Measurements from ENCODE around the gene RTP3.
"Not testable (repeated sequence)": the region's sequence is repeated elsewhere in the genome, so short reads cannot be mapped to it uniquely, and the experiment has no call there.

Gene RTP3

DNA sequence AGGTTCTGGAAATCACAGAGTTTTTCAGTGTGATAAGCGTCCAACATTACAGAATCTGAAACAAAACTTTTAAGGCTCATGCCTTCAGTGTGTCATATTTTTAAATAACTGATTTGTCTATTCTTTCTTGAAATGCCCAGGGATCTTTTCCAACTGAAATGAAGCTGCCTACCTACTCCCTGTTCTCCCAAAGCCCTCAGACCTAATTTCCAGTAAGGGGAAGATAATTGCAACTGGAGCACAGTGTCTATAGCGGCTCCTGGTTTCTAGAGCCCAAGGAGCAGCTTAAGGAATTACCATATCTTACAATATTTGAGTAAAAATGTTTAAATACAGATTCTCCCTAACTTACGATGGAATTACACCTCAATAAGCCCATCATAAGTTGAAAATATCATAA is 35.3 kb downstream of the RTP3 start:
- TF ChIP-seq, protein P1, sequence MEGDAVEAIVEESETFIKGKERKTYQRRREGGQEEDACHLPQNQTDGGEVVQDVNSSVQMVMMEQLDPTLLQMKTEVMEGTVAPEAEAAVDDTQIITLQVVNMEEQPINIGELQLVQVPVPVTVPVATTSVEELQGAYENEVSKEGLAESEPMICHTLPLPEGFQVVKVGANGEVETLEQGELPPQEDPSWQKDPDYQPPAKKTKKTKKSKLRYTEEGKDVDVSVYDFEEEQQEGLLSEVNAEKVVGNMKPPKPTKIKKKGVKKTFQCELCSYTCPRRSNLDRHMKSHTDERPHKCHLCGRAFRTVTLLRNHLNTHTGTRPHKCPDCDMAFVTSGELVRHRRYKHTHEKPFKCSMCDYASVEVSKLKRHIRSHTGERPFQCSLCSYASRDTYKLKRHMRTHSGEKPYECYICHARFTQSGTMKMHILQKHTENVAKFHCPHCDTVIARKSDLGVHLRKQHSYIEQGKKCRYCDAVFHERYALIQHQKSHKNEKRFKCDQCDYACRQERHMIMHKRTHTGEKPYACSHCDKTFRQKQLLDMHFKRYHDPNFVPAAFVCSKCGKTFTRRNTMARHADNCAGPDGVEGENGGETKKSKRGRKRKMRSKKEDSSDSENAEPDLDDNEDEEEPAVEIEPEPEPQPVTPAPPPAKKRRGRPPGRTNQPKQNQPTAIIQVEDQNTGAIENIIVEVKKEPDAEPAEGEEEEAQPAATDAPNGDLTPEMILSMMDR (IDR thresholded peaks at IDR 0.05; ENCODE audit: extremely low read depth, missing control alignments), result no peak
- DNase-seq (ENCODE audit: low spot score), result no peak

DNA sequence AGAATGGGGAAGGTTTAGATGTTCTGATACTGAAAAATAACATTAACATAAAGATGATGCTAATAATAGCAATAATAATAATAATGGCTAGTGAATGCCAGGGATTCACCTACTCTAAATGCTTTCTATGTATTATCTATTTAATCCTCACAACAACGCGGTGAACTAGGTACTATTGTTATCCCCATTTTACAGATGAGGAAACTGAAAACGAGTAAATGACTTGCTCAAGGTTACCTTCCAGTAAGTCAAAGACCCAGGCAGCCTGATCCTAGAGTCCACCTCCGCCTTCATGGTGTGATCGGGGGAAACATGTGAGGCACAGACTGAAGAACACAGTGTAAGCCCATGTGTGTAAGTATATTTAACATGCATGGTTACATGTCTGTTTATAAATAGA is 38.0 kb downstream of the RTP3 start:
- TF ChIP-seq, protein P1 (IDR thresholded peaks at IDR 0.05; ENCODE audit: extremely low read depth, missing control alignments), result no peak
- no peak for DNase-seq (ENCODE audit: low spot score)

DNA sequence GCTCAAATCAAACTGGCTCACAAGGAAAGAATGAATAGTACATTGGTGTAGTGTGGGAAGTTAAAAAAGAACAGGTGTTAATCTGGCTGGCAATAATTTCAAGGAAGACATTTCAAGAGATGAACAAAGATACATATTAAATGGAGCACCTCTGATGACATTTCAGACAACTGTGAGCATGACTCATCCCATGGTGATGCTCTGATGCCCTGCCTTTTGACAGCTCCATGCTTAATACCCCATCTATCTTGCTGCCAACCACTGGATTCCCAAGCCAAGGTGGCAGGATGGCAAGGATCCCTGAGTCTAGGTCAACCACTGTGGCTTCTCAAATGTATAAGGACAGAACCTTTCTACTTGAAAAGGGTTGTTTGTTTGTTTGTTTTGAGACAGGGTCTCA is 39.0 kb downstream of the RTP3 start:
- DNase-seq (ENCODE audit: low spot score), result no peak

DNA sequence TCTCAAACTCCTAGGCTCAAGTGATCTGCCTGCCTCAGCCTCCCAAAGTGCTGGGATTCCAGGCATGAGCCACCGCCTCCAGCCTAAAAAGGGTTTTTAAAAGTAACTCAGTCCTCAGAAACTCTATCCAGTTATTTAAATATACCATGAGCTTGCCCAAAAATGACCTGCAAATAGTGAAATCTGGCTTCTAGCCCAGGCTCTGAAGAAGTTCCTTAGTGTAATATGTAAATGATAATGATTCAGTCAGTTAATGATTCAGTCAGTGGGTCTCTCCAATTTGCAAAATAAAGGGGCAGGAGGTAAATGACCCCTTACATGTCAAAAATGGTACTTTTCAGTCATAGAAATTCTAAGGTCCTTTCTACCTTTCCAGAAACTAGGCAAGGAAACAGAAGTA is 39.5 kb downstream of the RTP3 start:
- TF ChIP-seq, protein P1 (IDR thresholded peaks at IDR 0.05; ENCODE audit: extremely low read depth, missing control alignments), result no peak

More for the DNA sequence above, 39.0 kb downstream of the RTP3 start:
- TF ChIP-seq, protein P1 (IDR thresholded peaks at IDR 0.05; ENCODE audit: extremely low read depth, missing control alignments), result no peak

DNA sequence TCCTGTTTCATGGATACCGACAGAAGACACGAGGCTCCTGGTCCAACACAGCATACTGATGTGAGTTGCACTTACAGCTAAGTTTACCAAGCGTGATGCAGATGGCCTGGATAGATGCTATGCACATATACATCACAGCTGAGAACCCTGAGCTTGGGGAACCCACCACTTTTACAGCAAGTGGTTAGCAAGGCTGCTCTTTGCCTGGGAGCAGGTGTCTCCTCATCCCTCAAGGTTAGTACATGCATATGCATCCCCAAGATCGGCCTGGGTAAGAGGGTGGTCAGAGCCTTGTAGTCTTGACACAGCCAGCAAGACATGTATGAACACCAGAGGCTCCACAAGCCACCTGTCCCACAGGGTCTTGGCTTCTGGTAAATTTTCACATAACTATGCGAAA is 40.0 kb downstream of the RTP3 start:
- TF ChIP-seq, protein P1 (IDR thresholded peaks at IDR 0.05; ENCODE audit: extremely low read depth, missing control alignments), result no peak

More for the DNA sequence above, 39.5 kb downstream of the RTP3 start:
- DNase-seq (ENCODE audit: low spot score), result no peak

DNA sequence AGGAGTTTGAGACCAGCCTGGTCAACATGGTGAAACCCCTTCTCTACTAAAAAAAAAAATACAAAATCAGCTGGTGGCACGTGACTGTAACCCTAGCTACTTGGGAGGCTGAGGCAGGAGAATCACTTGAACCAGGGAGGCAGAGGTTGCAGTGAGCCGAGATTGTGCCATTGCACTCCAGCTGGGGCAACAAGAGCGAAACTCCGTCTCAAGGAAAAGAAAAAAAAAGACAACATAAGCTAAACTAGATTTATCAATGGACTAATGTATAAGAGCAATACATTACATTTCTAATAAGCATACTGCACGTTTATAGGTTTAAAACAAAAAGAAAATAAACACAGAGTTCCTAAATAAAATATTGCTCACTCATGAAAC is 40.6 kb downstream of the RTP3 start:
- not testable (repeated sequence) for DNase-seq (ENCODE audit: low spot score)

More for the DNA sequence above, 40.0 kb downstream of the RTP3 start:
- DNase-seq (ENCODE audit: low spot score), result no peak

DNA sequence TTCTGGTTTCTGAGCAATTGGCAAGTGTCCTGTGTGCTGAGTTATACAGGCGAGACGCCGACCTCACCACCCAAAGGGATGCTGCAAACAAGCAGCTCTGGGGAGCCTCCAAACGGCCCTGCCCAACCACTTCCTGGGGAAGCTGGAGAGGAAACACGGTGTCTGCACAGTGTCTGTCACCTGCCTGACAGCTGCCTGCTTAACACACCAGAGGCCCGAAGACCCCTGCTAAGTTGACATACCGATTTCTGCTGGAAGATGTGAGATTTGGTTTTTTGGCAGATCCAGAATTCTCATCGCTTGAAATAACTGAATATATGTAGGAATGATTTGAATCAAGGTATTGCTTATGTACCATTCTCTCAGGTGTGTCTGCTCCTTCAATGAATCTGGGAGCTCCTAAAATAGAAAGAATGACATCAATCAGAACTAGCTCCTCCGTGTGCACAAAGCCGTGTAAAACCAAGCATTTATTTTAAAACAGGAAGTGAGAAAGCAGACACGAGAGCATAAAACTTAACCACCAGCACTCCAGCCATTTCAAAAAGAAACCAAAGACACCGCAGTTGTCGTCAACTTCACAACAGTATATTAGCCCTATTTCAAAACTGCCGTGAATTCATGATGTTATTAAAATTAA is 41.1 kb downstream of the RTP3 start:
- peak; percentile 71 for DNase-seq (ENCODE audit: low spot score)
- TF ChIP-seq, protein P1 (IDR thresholded peaks at IDR 0.05; ENCODE audit: extremely low read depth, missing control alignments), result no peak

DNA sequence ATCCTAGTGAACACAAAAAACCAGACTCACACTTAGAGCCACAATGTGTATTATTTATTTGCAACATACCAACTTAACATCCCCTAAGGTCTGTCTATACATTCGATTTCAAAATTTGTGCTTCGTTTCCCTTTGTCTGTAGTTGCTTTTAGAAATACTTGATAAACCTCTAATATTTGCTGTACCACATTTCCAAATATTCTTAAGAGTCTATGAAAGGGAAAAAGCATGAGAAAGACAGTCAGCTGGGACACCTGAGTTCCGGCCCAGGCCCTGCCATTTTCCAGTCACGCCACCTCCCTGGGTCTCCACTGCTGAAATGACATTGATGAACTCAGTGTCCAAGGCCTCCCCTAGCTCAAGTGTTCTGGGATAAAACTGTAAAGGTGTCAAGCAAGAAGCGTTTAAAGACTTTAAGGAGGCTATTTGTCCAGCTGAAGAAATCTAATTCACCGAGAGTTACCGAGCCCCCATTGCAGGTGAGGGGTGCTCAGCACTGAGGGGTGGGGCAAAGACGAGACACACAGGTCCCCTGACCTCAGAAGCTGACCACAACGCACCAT is 41.7 kb downstream of the RTP3 start:
- DNase-seq (ENCODE audit: low spot score), result no peak
- TF ChIP-seq, protein P1 (IDR thresholded peaks at IDR 0.05; ENCODE audit: extremely low read depth, missing control alignments), result no peak

Measured in GM20000 (cell line).